Lung microvascular endothelial cell (primary cell): Measurements from ENCODE around the gene ARHGEF17. TPM values are rescaled to one million over a fixed set of nuclear protein-coding genes. Genes with fewer than 3 reads are reported as not detected.

Experiments
- DNase-seq, 2 donors: peaks; one replicate each; pipeline versions ENCODE4 v3.0.0 to v3.0.0-alpha.2; 2010; ENCODE audit warnings: low read depth in 2 of 2
- total RNA-seq: library from RNA; depleted of rRNA; stranded (reverse); fragments of >200 nt; gene quantifications from 2 replicates; pipeline ENCODE4 v1.2.1, GENCODE V29; 2014

The ARHGEF17 gene
- total RNA-seq, 1 donor from 2014 or later = 28.0 TPM

DNA sequence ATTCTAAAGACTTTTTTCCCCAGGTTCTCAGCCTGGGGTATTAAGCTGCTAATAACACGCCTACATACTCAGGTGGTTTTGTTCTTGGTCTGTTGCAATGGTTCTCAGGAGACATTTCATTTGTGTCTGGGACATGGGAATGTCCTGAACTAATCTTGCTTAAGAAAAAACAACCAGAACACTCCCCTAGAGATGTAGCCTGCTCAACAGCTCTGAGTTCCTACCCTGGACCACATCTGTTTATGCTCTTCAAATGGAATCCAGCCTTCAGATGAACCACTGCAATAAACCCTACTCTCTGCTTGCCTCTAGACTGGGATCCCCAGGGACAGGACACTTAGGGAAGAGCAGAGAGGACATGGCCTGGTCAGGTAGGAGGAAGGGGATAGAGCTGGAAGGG, 98.1 kb downstream of the ARHGEF17 start:
- no peak for DNase-seq

DNA sequence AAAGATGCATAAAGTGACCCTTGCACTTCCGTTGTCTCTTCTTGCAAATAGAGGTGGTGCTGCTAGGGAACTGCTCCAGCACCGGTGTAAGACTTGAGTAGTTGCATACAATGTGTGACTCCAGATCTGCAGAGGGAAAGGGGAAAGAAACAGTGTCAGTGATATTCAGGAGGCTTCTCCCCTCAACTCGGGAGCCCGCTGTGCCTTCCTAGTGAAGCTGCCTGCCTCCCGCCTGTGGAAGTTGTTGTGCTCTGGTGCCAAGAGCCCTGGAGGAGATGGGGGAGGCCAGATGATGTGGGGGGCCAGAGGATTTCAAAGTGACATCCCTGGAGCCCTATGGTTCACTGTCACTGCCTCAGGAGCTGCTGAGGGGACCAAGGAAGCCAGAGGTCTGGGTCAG, 98.5 kb downstream of the ARHGEF17 start:
- DNase-seq = no peak

DNA sequence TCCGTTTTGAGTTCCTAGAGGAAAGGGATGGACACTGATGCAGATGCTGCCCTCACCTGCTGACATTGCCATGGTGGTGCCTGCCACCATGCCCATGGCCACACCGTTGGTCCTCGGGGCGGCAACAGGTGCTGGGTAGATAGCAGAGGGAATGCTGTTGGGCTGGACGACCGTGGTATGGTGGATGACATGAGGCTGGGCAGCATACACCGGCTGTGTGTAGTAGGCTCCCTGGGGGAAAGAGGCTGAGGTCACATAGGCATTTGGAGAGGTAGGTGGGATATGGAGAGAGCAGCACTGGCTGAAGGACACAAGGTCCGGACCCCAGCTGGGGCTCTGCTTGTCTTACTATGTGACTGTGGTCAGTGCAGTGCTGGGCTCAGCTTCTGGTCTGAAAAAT, 101.4 kb downstream of the ARHGEF17 start:
- no peak for DNase-seq

DNA sequence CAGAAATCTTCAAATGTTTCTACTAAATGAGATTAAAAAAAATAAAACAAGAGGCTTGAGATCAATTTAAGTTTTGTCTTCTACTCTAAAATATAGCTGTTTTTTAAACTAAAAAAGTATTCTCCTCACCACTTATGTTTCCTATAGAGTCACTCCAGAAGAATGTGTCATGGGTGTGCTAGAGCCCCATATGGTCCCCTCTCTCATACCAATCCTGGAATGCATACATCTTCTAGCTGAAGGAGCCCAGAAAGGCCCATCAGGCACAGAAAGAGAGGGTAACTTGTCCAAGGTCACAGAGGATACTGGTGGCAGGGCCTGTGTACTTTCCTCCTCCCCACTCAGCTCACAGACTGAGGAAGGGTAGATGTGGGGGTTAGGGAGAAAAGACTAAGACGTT, 102.6 kb downstream of the ARHGEF17 start:
- DNase-seq = no peak

DNA sequence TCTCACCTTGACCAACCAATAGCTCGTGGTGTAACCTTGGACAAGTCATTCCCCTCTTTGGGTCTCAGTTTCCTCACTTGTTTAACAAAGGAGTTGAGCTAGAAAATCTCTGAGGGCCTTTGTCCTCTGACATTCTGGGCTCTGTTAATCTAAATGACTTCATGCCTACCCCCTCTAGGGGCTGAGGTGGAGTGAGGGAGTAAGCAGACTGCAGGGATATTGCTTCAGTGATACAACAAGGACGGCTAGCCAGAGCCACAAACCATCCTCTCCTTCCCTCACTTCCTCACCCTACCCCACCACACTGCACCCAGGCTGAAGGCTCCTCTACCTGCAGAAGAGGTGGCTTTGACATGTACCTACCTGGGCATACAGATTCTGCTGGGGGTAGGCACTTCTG, 103.0 kb downstream of the ARHGEF17 start:
- no peak for DNase-seq

DNA sequence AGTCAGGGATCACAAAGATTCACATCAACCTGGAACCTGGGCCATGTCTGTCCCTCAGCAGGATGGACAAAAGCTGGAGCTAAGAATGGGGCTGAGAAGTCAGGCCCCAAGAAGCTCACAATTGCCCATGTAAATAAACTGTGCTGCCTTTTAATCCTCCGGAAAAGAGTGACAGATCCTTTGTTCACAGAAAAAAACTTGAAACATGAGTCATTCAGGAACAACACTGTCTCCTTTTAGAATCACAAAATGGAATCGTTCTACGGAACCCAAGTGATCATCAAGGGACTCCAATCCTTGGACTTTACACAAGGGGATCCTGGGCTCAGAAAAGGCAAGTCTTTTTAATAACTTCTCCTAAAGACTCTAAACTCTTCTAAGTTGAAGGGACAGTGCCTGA, 104.2 kb downstream of the ARHGEF17 start:
- DNase-seq = peak; percentile 23 to 74

DNA sequence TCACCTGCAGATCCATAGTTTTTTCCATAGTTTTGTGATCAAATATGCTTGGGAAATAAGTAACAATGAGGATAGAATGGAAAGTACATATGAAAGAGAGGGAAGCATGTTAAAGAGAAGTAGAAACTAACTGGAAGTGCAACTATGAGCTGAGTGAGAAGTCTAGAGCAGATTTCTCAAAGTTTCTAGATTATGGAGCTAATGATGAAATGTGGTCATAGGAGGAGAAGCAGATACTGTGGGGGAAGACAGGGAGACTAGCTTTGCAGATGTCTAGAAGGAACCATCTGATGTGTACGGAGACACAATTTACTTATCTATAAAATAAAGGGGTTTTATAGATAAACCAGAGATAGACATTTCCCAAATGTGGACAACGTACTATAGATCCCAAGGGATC, 105.2 kb downstream of the ARHGEF17 start:
- DNase-seq = no peak

DNA sequence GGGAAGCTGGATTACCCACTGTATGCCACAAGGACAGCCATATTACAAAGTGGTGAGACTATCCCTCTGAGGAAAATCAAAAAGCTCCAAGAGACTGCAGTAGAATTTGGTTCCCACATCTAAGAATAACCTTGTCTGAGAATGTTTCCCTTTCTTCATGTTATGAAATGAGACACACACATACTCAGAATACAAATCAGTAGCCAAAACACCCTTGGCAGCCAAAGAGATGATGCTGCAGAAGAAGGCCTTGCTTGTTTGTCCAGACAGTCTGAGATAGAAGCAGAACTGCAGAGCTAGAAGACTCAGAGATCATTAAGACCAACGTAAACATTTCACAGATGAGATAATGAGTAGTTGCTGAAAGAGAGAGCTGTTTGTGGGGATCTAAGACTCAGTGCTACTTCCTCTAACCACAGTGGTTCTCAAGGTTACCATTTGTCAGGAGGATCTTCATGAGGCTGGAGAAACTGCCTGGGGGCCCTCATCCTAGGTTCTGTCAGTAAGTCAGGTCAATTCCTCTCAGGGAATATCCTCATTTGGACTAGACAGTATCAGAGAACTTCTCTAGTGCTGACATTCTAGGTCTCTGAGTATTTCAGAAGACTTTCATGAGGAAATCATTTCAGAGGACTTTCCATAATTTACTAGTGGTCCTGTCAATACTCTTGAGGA, 107.0 kb downstream of the ARHGEF17 start:
- DNase-seq = peak in 1 of 2 donors; percentile 39

DNA sequence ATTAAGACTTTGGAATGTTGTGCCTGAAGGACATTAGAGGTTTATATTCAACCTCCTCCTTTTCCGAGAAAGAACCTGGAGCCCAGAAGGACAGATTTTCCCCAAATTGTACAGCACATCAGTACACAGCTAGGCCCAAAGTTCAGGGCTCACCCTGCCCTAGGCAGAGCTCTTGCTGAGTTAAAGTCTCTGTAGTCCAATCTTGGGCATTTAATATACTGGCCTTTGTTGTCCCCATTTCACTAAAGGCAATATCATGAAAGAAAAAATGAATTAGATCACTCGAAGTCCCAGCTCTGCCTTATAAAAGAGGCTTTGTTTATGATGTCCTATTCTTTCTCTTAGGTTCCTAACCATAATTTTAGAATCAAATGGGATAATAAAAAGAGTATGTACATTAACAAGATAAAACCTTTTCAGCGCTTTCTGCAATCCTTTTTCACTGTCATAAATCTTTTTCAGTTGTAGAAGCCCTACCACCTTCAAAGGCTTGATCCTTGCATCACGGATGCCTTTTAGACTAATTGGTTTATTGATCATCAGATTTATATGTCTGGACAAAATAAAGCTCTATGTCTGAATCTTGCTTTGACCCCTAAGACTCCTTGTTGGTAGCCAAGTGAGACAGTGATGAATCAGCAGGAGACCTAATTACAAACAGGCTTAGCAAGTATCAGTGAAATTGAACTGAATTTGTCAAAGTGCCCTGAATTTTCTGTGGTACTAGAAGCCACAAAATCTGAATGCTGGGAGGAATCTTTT, 108.0 kb downstream of the ARHGEF17 start:
- no peak for DNase-seq

DNA sequence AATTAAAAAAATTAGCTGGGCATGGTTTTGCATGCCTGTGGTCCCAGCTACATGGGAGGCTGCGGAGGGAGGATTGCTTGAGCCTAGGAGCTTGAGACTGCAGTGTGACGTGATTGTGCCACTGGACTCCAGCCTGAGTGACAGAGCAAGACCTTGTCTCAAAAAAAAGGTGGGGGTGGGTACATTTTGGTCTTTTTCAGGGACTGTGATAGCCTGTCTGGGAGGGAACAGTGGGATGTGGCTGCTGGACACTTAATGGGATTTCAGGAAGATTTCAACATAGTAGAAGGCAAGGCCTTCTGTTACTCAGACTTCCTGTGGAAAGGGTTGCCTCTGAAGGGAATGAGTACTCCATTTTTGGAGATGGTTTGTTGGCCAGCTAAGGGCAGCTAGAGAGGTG, 108.7 kb downstream of the ARHGEF17 start:
- DNase-seq = no peak

Other genes starting within 250 kb of the ARHGEF17 start
- gene FCHSD2, start 166.0 kb upstream of the ARHGEF17 start, total RNA-seq = 13.7 and 15.9 TPM in 2 replicates
- 0.20 and 0.65 TPM in 2 replicates for gene P2RY2, start 90.0 kb upstream of the ARHGEF17 start, total RNA-seq
- 0.20 and 0.22 TPM in 2 replicates for gene P2RY6, start 35.9 kb upstream of the ARHGEF17 start, total RNA-seq
- gene RELT, start 68.1 kb downstream of the ARHGEF17 start, total RNA-seq = 2.6 and 3.1 TPM in 2 replicates